HEK293T (cell line): ENCODE measurements around the gene FAM168A.

Source experiments
- ARNT ChIP-seq: fragments of 450-650 bp; IDR thresholded peaks from 2 replicates; pipeline ENCODE4 v1.6.1; 2017; ENCODE audit warnings: mild to moderate bottlenecking
- BHLHE40 ChIP-seq: fragments of 450-650 bp; IDR thresholded peaks from 2 replicates; pipeline ENCODE4 v1.6.1; 2016; ENCODE audit warnings: mild to moderate bottlenecking, moderate library complexity, borderline replicate concordance
- CTBP1 ChIP-seq: fragments of 450-650 bp; IDR thresholded peaks from 2 replicates; pipeline ENCODE4 v1.6.1; 2016; ENCODE audit warnings: borderline replicate concordance
- FOXA1 ChIP-seq: fragments of 450-650 bp; IDR thresholded peaks from 2 replicates; pipeline ENCODE4 v1.6.1; 2016; ENCODE audit warnings: mild to moderate bottlenecking
- FOXK2 ChIP-seq: fragments of 450-650 bp; IDR thresholded peaks from 2 replicates; pipeline ENCODE4 v1.6.1; 2016; ENCODE audit warnings: mild to moderate bottlenecking
- LEF1 ChIP-seq: fragments of 450-650 bp; IDR thresholded peaks from 2 replicates; pipeline ENCODE4 v1.6.1; 2017; ENCODE audit warnings: mild to moderate bottlenecking, borderline replicate concordance
- NFRKB ChIP-seq: fragments of 450-650 bp; IDR thresholded peaks from 2 replicates; pipeline ENCODE4 v1.6.1; 2016; ENCODE audit warnings: mild to moderate bottlenecking, moderate library complexity
- SP1 ChIP-seq: fragments of 450-650 bp; IDR thresholded peaks from 2 replicates; pipeline ENCODE4 v1.6.1; 2017
- SUZ12 ChIP-seq: fragments of 450-650 bp; IDR thresholded peaks from 2 replicates; pipeline ENCODE4 v1.6.1; 2016; ENCODE audit warnings: mild to moderate bottlenecking
- TARDBP ChIP-seq: fragments of 450-650 bp; IDR thresholded peaks from 2 replicates; pipeline ENCODE4 v1.6.1; 2016
- ZNF384 ChIP-seq: fragments of 450-650 bp; IDR thresholded peaks from 2 replicates; pipeline ENCODE4 v1.6.1; 2016
- TF ChIP-seq, protein P1 (sequence below): fragments of 450-650 bp; IDR thresholded peaks from 2 replicates; pipeline ENCODE4 v1.6.1; 2016

DNA sequence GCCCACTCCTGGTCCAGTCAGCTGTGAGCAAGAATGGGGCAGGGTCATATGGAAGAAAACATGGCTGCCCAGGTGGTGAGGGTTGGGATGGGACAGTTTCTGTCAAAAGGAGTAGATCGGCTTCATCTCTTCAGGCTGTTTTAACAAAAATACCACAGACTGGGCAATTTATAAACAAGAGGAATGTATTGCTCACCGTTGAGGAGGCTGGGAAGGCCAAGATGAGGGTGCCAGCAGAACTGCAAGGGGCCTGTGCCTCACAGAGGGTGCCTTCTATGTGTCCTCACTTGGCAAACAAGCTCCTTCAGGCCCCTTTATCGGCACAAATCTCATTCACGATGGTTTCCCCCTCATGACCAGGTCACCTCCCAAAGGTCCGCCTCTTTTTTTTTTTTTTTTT is 239.8 kb downstream of the FAM168A start:
- TF ChIP-seq BHLHE40 (no peak), FOXA1 (no peak), SP1 (no peak), FOXK2 (no peak), NFRKB (no peak), ZNF384 (no peak), LEF1 (no peak), CTBP1 (no peak), SUZ12 (no peak), TARDBP (no peak), ARNT (no peak)
- TF ChIP-seq, protein P1, sequence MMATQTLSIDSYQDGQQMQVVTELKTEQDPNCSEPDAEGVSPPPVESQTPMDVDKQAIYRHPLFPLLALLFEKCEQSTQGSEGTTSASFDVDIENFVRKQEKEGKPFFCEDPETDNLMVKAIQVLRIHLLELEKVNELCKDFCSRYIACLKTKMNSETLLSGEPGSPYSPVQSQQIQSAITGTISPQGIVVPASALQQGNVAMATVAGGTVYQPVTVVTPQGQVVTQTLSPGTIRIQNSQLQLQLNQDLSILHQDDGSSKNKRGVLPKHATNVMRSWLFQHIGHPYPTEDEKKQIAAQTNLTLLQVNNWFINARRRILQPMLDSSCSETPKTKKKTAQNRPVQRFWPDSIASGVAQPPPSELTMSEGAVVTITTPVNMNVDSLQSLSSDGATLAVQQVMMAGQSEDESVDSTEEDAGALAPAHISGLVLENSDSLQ: no peak
